ENCODE measurements around the gene INO80D. TPM values are rescaled to one million over a fixed set of nuclear protein-coding genes. Genes with fewer than 3 reads are reported as not detected.

Gene INO80D
- total and polyA plus RNA-seq, 2 of the 13 experiments (the other 11 are each of a cell fraction or from before 2014, with no cell fraction given): 7.6 to 7.9 TPM

GRCh38 chr2:206084439-206084869 lies 1.5 kb downstream of the INO80D start (continued):
- TF ChIP-seq ZBTB44 (CRISPR knock-in tag; IDR thresholded peaks at IDR 0.05) (no peak), KLF16 (CRISPR knock-in tag; IDR thresholded peaks at IDR 0.05) (peak in 1 of 2 experiments; percentile 50; a peak in 1 of 4 replicates), HNF4G (IDR thresholded peaks at IDR 0.05; ENCODE audit: borderline replicate concordance, low read depth, low read length) (no peak; the same call in 1 of the 2 replicates), HNF4G (CRISPR knock-in tag; IDR thresholded peaks at IDR 0.05; ENCODE audit: borderline replicate concordance, low read depth) (peak; percentile 14; the same call in 1 of the 2 replicates), ZGPAT (CRISPR knock-in tag; IDR thresholded peaks at IDR 0.05) (0 out of 2 replicates have a peak, but pooled peaks have one; percentile 35), ZNF646 (CRISPR knock-in tag; IDR thresholded peaks at IDR 0.05) (peak; percentile 75; the same call in 1 of the 2 replicates), MNT (IDR thresholded peaks at IDR 0.05) (no peak), ZNF556 (CRISPR knock-in tag; IDR thresholded peaks at IDR 0.05; ENCODE audit: borderline replicate concordance) (0 out of 2 replicates have a peak, but pooled peaks have one; percentile 43), POLR2AphosphoS2 (IDR thresholded peaks at IDR 0.05; ENCODE audit: low read depth, low read length) (no peak), ZIK1 (CRISPR knock-in tag; IDR thresholded peaks at IDR 0.05; ENCODE audit: borderline replicate concordance, low read depth) (no peak), ZNF160 (CRISPR knock-in tag; IDR thresholded peaks at IDR 0.05) (no peak), PPARG (CRISPR knock-in tag; conservative IDR thresholded peaks at IDR 0.05) (no peak), IRF1 (CRISPR knock-in tag; IDR thresholded peaks at IDR 0.05; ENCODE audit: low read depth) (no peak), ONECUT2 (CRISPR knock-in tag; IDR thresholded peaks at IDR 0.05) (no peak), ZNF180 (CRISPR knock-in tag; IDR thresholded peaks at IDR 0.05; ENCODE audit: borderline replicate concordance, low read depth) (no peak), MAX (IDR thresholded peaks at IDR 0.05) (0 out of 2 replicates have a peak, but pooled peaks have one; percentile 20), XRCC5 (optimal IDR thresholded peaks at IDR 0.05; ENCODE audit: low read length) (peak; percentile 88), PLRG1 (conservative IDR thresholded peaks at IDR 0.05) (no peak)

Measured in HepG2 (cell line).